Hematopoietic multipotent progenitor cell treated with erythropoietin and hydrocortisone succinate and interleukin-3 and kit ligand, for 8 days (in vitro differentiated cells): ENCODE results near the gene SRM.

ENCODE experiments used
- DNase-seq: peaks from one replicate; pipeline ENCODE4 v3.0.0-alpha.2; 2015

The SRM gene

GRCh38 chr1:11012260-11013159 lies 47.3 kb downstream of the SRM start, which contains the start of gene TARDBP:
Gene TARDBP (plus strand): TSS chr1:11012654. CDS start chr1:11013728, 1,074 bp downstream.
- DNase-seq: peak; percentile 91
